HEK293 (cell line): ENCODE measurements around the gene PCYT1A.
"Not testable (repeated sequence)": the region's sequence is repeated elsewhere in the genome, so short reads cannot be mapped to it uniquely, and the experiment has no call there.

Experiments used
- CTCF ChIA-PET: fragments of 350-600 bp; formaldehyde crosslinking; extraction: SDS; loops from one replicate; lab custom pipeline; 2021; ENCODE audit warnings: antibody characterized with exemption; lab: Yijun Ruan, JAX
- POLR2A ChIA-PET: fragments of 300-600 bp; formaldehyde crosslinking; extraction: SDS; loops from one replicate; lab custom pipeline; 2020; ENCODE audit warnings: antibody characterized with exemption, inconsistent platforms; lab: Yijun Ruan, JAX
- H3K27ac ChIP-seq: fragments of 200-500 bp; sonication (Bioruptor generic); 2 replicates; pipeline ENCODE4 v1.5.1; 2014; ENCODE audit warnings: low read depth, low read length, control low read depth, inconsistent platforms; ENCODE audit errors: extremely low read depth
- H3K36me3 ChIP-seq, 2 experiments: fragments of 200-500 bp in 1 of 2; sonication (Bioruptor generic) in 1 of 2; 1 replicate in 1 of 2; 2 replicates in 1 of 2; pipeline ENCODE4 v1.5.1; 2014 to 2017; ENCODE audit warnings: inconsistent platforms in 2 of 2, low read length in 2 of 2; ENCODE audit not compliant: control insufficient read depth in 2 of 2, insufficient read depth in 1 of 2
- H3K4me1 ChIP-seq: fragments of 200-500 bp; sonication (Bioruptor generic); 2 replicates; pipeline ENCODE4 v1.5.1; 2014; ENCODE audit warnings: mild to moderate bottlenecking, low read length, inconsistent platforms; ENCODE audit not compliant: control insufficient read depth, insufficient read depth
- H3K4me3 ChIP-seq: 2 replicates; pipeline ENCODE4 v1.5.1; 2011; ENCODE audit warnings: low read depth, mild to moderate bottlenecking, control low read depth, low read length, moderate library complexity
- H3K9me3 ChIP-seq: fragments of 200-500 bp; sonication (Bioruptor generic); 2 replicates; pipeline ENCODE4 v1.5.1; 2014; ENCODE audit warnings: low read depth, low read length, inconsistent platforms; ENCODE audit not compliant: control insufficient read depth, insufficient read depth
- HOXC10 ChIP-seq: sonication (generic); formaldehyde crosslinking; IDR thresholded peaks from 2 replicates; pipeline ENCODE4 v1.8.1; 2023; ENCODE audit warnings: mild to moderate bottlenecking, missing genetic modification reagents
- KLF16 ChIP-seq: fragments of 450-650 bp; formaldehyde crosslinking; IDR thresholded peaks from 2 replicates; pipeline ENCODE4 v1.5.1; 2017; ENCODE audit warnings: missing biosample characterization, missing genetic modification characterization
- PRDM4 ChIP-seq: fragments of 450-650 bp; formaldehyde crosslinking; IDR thresholded peaks from 2 replicates; pipeline ENCODE4 v1.5.1; 2017; ENCODE audit warnings: missing biosample characterization, missing genetic modification characterization
- SCRT2 ChIP-seq: fragments of 450-650 bp; formaldehyde crosslinking; IDR thresholded peaks from 2 replicates; pipeline ENCODE4 v1.5.1; 2016; ENCODE audit warnings: missing biosample characterization, missing genetic modification characterization
- SP2 ChIP-seq: fragments of 450-650 bp; formaldehyde crosslinking; IDR thresholded peaks from 2 replicates; pipeline ENCODE4 v1.5.1; 2016; ENCODE audit warnings: missing biosample characterization, missing genetic modification characterization
- ZBTB26 ChIP-seq: fragments of 450-650 bp; formaldehyde crosslinking; optimal IDR thresholded peaks from 2 replicates; pipeline ENCODE3; 2016; ENCODE audit warnings: missing biosample characterization, mild to moderate bottlenecking, missing genetic modification characterization
- ZNF121 ChIP-seq: fragments of 450-650 bp; formaldehyde crosslinking; IDR thresholded peaks from 2 replicates; pipeline ENCODE4 v1.5.1; 2016; ENCODE audit warnings: missing biosample characterization, missing genetic modification characterization
- ZNF169 ChIP-seq: fragments of 450-650 bp; formaldehyde crosslinking; IDR thresholded peaks from 2 replicates; pipeline ENCODE4 v1.5.1; 2016; ENCODE audit warnings: missing biosample characterization, missing genetic modification characterization
- ZNF18 ChIP-seq: fragments of 450-650 bp; formaldehyde crosslinking; IDR thresholded peaks from 2 replicates; pipeline ENCODE4 v1.5.1; 2016; ENCODE audit warnings: missing biosample characterization, missing genetic modification characterization
- ZNF184 ChIP-seq: fragments of 450-650 bp; IDR thresholded peaks from 2 replicates; pipeline ENCODE4 v1.5.1; 2018; ENCODE audit warnings: missing biosample characterization, mild to moderate bottlenecking, missing genetic modification characterization
- ZNF302 ChIP-seq: fragments of 450-650 bp; formaldehyde crosslinking; IDR thresholded peaks from 2 replicates; pipeline ENCODE4 v1.5.1; 2016; ENCODE audit warnings: missing biosample characterization, missing genetic modification characterization, low read depth
- ZNF350 ChIP-seq: fragments of 450-650 bp; formaldehyde crosslinking; IDR thresholded peaks from 2 replicates; pipeline ENCODE4 v1.5.0; 2017; ENCODE audit warnings: missing biosample characterization, mild to moderate bottlenecking, missing genetic modification characterization
- ZNF37A ChIP-seq: fragments of 450-650 bp; IDR thresholded peaks from 2 replicates; pipeline ENCODE4 v1.5.1; 2018; ENCODE audit warnings: missing biosample characterization, missing genetic modification characterization
- ZNF394 ChIP-seq: fragments of 450-650 bp; formaldehyde crosslinking; IDR thresholded peaks from 2 replicates; pipeline ENCODE4 v1.5.1; 2016; ENCODE audit warnings: missing biosample characterization, missing genetic modification characterization, mild to moderate bottlenecking, moderate library complexity, borderline replicate concordance
- ZNF558 ChIP-seq: fragments of 450-650 bp; formaldehyde crosslinking; IDR thresholded peaks from 2 replicates; pipeline ENCODE4 v1.5.1; 2016; ENCODE audit warnings: missing biosample characterization, missing genetic modification characterization
- ZNF624 ChIP-seq: fragments of 450-650 bp; formaldehyde crosslinking; IDR thresholded peaks from 2 replicates; pipeline ENCODE4 v1.5.1; 2017; ENCODE audit warnings: missing biosample characterization, missing genetic modification characterization
- ZNF626 ChIP-seq: fragments of 450-650 bp; sonication (Bioruptor Pico); formaldehyde crosslinking; IDR thresholded peaks from 2 replicates; pipeline ENCODE4 v1.5.1; 2018; ENCODE audit warnings: missing biosample characterization, missing genetic modification characterization, inconsistent platforms
- ZSCAN30 ChIP-seq: fragments of 450-650 bp; IDR thresholded peaks from 2 replicates; pipeline ENCODE4 v1.5.1; 2018; ENCODE audit warnings: missing biosample characterization, mild to moderate bottlenecking, missing genetic modification characterization, moderate library complexity

Gene PCYT1A

GRCh38 chr3:196315821-196316220, 28.3 kb upstream of the PCYT1A start (continued):
- TF ChIP-seq ZNF350, result no peak
- TF ChIP-seq HOXC10 (CRISPR knock-in tag), result no peak

GRCh38 chr3:196314597-196314996, 27.1 kb upstream of the PCYT1A start:
- no peaks in the 10 kb centered on the region for H3K9me3 ChIP-seq
- ChIA-PET CTCF (no interaction called here), POLR2A (interaction anchor here (0.6 kb wide), 1 partner anchor 34 kb away, joined by 3 read pairs; no protein-coding TSS in a partner anchor)
- H3K36me3 ChIP-seq, result peaks cover 0 to 8% of the 10 kb centered on the region in 2 experiments; a peak in 2 of 3 replicates
- no peak overlapping the region for H3K4me3 ChIP-seq
- no peak for TF ChIP-seq ZNF624 (tag by site-specific recombination)
- TF ChIP-seq SCRT2 (tag by site-specific recombination), result no peak
- TF ChIP-seq ZNF169 (tag by site-specific recombination), result no peak
- TF ChIP-seq ZSCAN30 (tag by site-specific recombination), result no peak
- TF ChIP-seq ZNF18 (tag by site-specific recombination), result peak; percentile 41; the same call in 1 of the 2 replicates
- peak; percentile 75 for TF ChIP-seq ZNF121 (tag by site-specific recombination)
- no peaks in the 10 kb centered on the region for H3K4me1 ChIP-seq
- no peak overlapping the region for H3K27ac ChIP-seq

- H3K27ac ChIP-seq, CTCF ChIA-PET, H3K36me3 ChIP-seq, H3K9me3 ChIP-seq, H3K4me3 ChIP-seq, POLR2A ChIA-PET, H3K4me1 ChIP-seq: not testable (repeated sequence)
Observed at GRCh38 chr3:196314086-196314485, 26.6 kb upstream of the PCYT1A start.

- H3K4me1 ChIP-seq, H3K4me3 ChIP-seq, CTCF ChIA-PET, H3K27ac ChIP-seq, POLR2A ChIA-PET, H3K9me3 ChIP-seq: not testable (repeated sequence)
- peaks cover 0 to 12% of the 10 kb centered on the region in 2 experiments; a peak in 2 of 3 replicates for H3K36me3 ChIP-seq
Observed at GRCh38 chr3:196302960-196303359, 15.4 kb upstream of the PCYT1A start.

- CTCF ChIA-PET, H3K27ac ChIP-seq, H3K4me1 ChIP-seq, H3K9me3 ChIP-seq, H3K4me3 ChIP-seq, POLR2A ChIA-PET: not testable (repeated sequence)
- peaks cover 0 to 14% of the 10 kb centered on the region in 2 experiments; a peak in 2 of 3 replicates for H3K36me3 ChIP-seq
Observed at GRCh38 chr3:196302551-196302950, 15.0 kb upstream of the PCYT1A start.

GRCh38 chr3:196298521-196298920, 11.0 kb upstream of the PCYT1A start:
- H3K4me1 ChIP-seq, result no peaks in the 10 kb centered on the region
- H3K36me3 ChIP-seq, result peaks cover 0 to 16% of the 10 kb centered on the region in 2 experiments; a peak in 1 of 3 replicates
- H3K9me3 ChIP-seq, result no peaks in the 10 kb centered on the region
- ChIA-PET POLR2A (no interaction called here), CTCF (interaction anchor here (0.6 kb wide), 2 partner anchors 8 to 50 kb away, joined by 3 read pairs; no protein-coding TSS in a partner anchor)
- no peak overlapping the region for H3K4me3 ChIP-seq
- no peak overlapping the region for H3K27ac ChIP-seq
- TF ChIP-seq ZNF302 (tag by site-specific recombination) (no peak), ZNF37A (tag by site-specific recombination) (no peak), PRDM4 (tag by site-specific recombination) (no peak), ZNF184 (no peak), SP2 (tag by site-specific recombination) (no peak), ZNF169 (tag by site-specific recombination) (no peak), ZBTB26 (tag by site-specific recombination) (no peak), KLF16 (tag by site-specific recombination) (no peak), ZNF626 (tag by site-specific recombination) (no peak), ZNF394 (tag by site-specific recombination) (no peak), ZNF558 (tag by site-specific recombination) (no peak)
